Gastrocnemius medialis (tissue), 4 donors: ENCODE data around the gene RPS2. TPM values are rescaled to one million over a fixed set of nuclear protein-coding genes. Genes with fewer than 3 reads are reported as not detected.
A peak's percentile ranks its signal among the peaks of the same experiment; 100 is the strongest.

ENCODE experiments used
- ATAC-seq, 2 donors: fragments of 150-250 bp; one replicate each; pipeline ENCODE4 v1.9.1; 2016
- DNase-seq, 2 donors: peaks; one replicate each; pipeline ENCODE4 v3.0.0-alpha.2; 2019
- H3K27ac ChIP-seq, 4 donors: fragments of 200-600 bp; sonication (generic); 1 replicate in 1 of 4; 2 replicates in 3 of 4; pipeline ENCODE4 v1.5.1; 2016 to 2018; ENCODE audit warnings: mild to moderate bottlenecking in 2 of 4, moderate library complexity in 1 of 4
- H3K27me3 ChIP-seq, 3 donors: fragments of 200-600 bp; sonication (generic) in 2 of 3; 1 replicate in 1 of 3; 2 replicates in 2 of 3; pipeline versions ENCODE4 v1.5.1 to v1.6.0; 2016 to 2019; ENCODE audit warnings: mild to moderate bottlenecking in 1 of 3, moderate library complexity in 1 of 3
- H3K36me3 ChIP-seq, 2 donors: fragments of 200-600 bp; sonication (generic) in 1 of 2; one replicate each; pipeline ENCODE4 v1.5.1; 2017 to 2018
- H3K4me1 ChIP-seq, 2 donors: fragments of 200-600 bp; sonication (generic) in 1 of 2; one replicate each; pipeline ENCODE4 v1.5.1; 2016 to 2017; ENCODE audit warnings: mild to moderate bottlenecking in 2 of 2
- H3K4me3 ChIP-seq, 4 donors: fragments of 200-600 bp; sonication (generic) in 3 of 4; 1 replicate in 1 of 4; 2 replicates in 3 of 4; pipeline ENCODE4 v1.5.1; 2016 to 2019; ENCODE audit warnings: mild to moderate bottlenecking in 2 of 4
- H3K9me3 ChIP-seq, 3 donors: fragments of 200-600 bp; sonication (generic) in 2 of 3; 1 replicate in 1 of 3; 2 replicates in 2 of 3; pipeline ENCODE4 v1.5.1; 2016 to 2019
- CTCF ChIP-seq, 5 experiments: fragments of 450-650 bp in 3 of 5; fragments of 200-600 bp in 2 of 5; sonication (generic) in 2 of 5; IDR thresholded peaks in 4 of 5; conservative IDR thresholded peaks in 1 of 5; 1 replicate in 4 of 5; 2 replicates in 1 of 5; pipeline ENCODE4 v1.5.1; 2016 to 2019; ENCODE audit warnings: antibody characterized with exemption in 5 of 5, mild to moderate bottlenecking in 3 of 5, moderate library complexity in 3 of 5
- POLR2A ChIP-seq, 2 donors: fragments of 450-650 bp; IDR thresholded peaks; one replicate each; pipeline ENCODE4 v1.6.1; 2017; ENCODE audit warnings: antibody characterized with exemption in 2 of 2, mild to moderate bottlenecking in 2 of 2, moderate library complexity in 2 of 2
- in situ Hi-C, 4 donors: fragments of 200-750 bp; cut with MboI; loops; one replicate each; pipeline versions ENCODE4 v1.15.0 to v1.8.0; 2017; ENCODE audit warnings: low sequenced_read_pairs in 4 of 4
- intact Hi-C: fragments of 100-400 bp; cut with DNase I; formaldehyde crosslinking; loops from one replicate; pipeline ENCODE4 v1.15.1; 2023; ENCODE audit warnings: low total_unique reads
- total RNA-seq, 4 donors: library from RNA; depleted of rRNA; stranded (reverse); fragments of >200 nt; gene quantifications; one replicate each; pipeline versions ENCODE4 v1.1.0 to v1.2.3, GENCODE V29; 2016

Gene RPS2
- total RNA-seq, 4 donors from 2014 or later = 1,162 to 1,876 (median 1,684) TPM

GRCh38 chr16:2003231-2003826 is 38.7 kb upstream of the RPS2 start:
- intact Hi-C loops = loop anchor here (10.0 kb wide), 1 partner anchor 531 kb away; the partner anchor contains the start of genes CEMP1 and PDPK1
- DNase-seq (no peak), ATAC-seq (no peak)
- Histone ChIP-seq H3K36me3 (peaks cover 0 to 47% of the 10 kb centered on the region in 2 donors), H3K27me3 (no peaks in the 10 kb centered on the region), H3K9me3 (no peaks in the 10 kb centered on the region), H3K27ac (peak overlapping the region in 3 of 4 donors; percentile 65 to 79 (median 78)), H3K4me3 (no peak overlapping the region), H3K4me1 (peaks cover 38 to 51% of the 10 kb centered on the region in 2 donors)
- TF ChIP-seq CTCF (IDR thresholded peaks at IDR 0.05 in 4 of 5, conservative IDR thresholded peaks at IDR 0.05 in 1 of 5) = no peak
- no peak for TF ChIP-seq POLR2A (IDR thresholded peaks at IDR 0.05)
- in situ Hi-C loops = no loop called here

DNA sequence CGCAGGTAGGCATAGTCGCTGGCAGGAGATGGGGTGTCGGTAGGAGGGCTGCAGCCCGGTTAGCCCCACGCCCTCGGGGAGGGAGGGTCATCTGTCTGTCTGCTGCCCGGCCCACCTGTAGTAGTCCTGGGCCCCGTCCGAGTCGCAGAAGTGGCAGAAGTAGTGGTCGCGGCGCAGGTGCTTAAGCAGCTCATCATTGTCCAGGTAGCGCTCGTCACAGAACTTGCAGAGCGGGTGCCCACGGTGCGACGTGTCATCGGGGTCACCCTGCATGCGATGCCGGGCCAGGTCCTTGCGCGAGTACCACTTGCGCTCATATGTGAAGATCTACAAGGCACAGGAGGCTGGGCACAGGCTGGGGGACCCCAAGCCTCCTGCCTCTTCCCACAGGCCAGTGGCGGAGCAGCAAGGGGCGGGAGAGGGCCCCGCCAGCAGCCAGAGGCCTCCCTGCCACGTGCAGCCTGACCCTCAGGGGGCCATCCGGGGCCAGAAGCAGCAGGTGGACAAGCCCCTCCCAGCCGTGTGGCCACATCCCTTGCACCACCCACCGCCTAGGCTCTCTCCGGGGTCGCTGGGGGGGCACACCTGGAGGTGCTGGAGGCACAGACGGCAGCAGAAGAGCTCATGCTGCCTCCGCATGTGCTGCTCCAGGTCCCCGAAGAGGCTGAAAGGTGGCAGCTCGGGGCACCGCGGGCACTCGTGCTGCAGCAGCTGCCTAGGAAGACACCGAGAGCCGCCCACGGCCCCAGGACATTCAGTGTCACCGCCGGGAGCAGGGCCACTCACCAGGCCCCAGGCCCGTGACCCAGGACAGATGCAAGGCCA is 38.0 kb upstream of the RPS2 start:
- Histone ChIP-seq H3K4me1 (peaks cover 30 to 44% of the 10 kb centered on the region in 2 donors), H3K27ac (no peak overlapping the region), H3K27me3 (no peaks in the 10 kb centered on the region), H3K36me3 (peaks cover 0 to 54% of the 10 kb centered on the region in 2 donors), H3K9me3 (no peaks in the 10 kb centered on the region), H3K4me3 (no peak overlapping the region)
- ATAC-seq (no peak), DNase-seq (no peak)
- in situ Hi-C loops (no loop called here), intact Hi-C loops (loop anchor here (10.0 kb wide), 1 partner anchor 532 kb away; the partner anchor contains the start of genes CEMP1 and PDPK1)
- no peak for TF ChIP-seq POLR2A (IDR thresholded peaks at IDR 0.05)
- no peak for TF ChIP-seq CTCF (IDR thresholded peaks at IDR 0.05 in 4 of 5, conservative IDR thresholded peaks at IDR 0.05 in 1 of 5)

DNA sequence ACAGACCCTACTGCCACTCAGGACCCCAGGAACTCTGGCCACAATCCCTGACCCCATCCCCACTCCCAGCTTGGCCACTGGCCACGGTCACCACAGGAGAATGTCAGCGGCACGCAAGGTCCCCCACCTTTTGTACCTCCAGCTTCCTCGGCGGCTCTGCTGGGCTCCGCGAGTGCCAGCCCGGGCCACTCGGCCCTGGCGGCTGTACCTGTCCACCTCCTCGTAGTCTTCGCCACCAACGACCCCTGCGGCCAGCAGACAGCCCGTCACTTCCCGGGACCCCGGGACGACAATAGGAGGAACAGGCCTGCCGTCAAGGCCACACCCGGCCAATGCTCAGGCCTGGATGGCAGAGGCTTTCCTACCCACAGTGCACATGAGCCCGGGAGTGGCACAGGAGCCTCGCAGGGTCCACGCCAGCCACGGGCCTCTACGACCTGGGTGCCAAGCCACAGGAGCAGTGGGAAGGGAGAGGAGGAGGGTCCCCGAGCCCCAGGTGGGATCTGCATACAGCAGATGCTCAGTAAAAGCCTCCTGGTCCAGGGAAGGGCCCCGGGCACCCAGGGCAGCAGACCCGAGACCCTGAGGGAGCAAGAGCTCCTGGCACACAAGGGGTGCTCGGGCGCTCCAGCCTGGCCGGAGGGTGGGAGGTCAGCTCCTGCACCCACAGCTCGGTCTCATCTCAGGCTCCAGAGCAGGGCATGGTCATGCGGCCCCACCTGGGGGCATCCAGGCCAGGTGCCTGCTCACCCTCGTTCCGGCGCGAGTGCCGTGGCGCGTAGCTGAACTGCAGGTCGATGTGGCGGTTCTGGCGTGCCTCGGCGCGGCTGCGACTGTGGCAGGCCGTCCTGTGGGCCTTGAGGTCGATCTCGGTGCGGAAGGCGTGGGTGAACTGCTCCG is 37.1 kb upstream of the RPS2 start:
- Histone ChIP-seq H3K4me1 (peaks cover 26 to 35% of the 10 kb centered on the region in 2 donors), H3K9me3 (no peaks in the 10 kb centered on the region), H3K27ac (no peak overlapping the region), H3K4me3 (no peak overlapping the region), H3K36me3 (peaks cover 0 to 54% of the 10 kb centered on the region in 2 donors), H3K27me3 (no peaks in the 10 kb centered on the region)
- ATAC-seq (no peak), DNase-seq (no peak)
- no peak for TF ChIP-seq CTCF (IDR thresholded peaks at IDR 0.05 in 4 of 5, conservative IDR thresholded peaks at IDR 0.05 in 1 of 5)
- no peak for TF ChIP-seq POLR2A (IDR thresholded peaks at IDR 0.05)
- in situ Hi-C loops = no loop called here
- intact Hi-C loops = loop anchor here (10.0 kb wide), 1 partner anchor 533 kb away; the partner anchor contains the start of genes CEMP1 and PDPK1

DNA sequence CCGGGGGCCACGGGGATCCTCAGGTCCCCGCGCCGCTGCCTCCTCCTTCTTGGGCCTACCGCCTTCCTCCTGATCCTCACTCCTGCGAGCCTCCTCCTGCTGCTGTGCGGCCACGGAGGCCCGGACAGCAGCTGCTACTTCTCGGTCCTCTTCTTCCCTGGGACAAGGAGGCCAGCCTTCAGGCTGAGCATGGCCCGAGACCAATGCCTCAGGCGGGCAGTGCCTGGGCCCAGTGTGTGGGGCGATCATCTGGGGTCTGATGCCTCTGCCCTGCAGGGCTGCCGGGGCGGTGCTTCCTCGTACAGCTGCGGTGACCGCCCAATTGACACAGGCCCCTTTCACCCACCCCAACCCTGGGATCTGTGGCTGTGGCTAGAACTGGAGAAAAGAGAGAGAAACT is 36.4 kb upstream of the RPS2 start:
- ATAC-seq = no peak
- Histone ChIP-seq H3K27ac (no peak overlapping the region), H3K36me3 (peaks cover 0 to 54% of the 10 kb centered on the region in 2 donors), H3K9me3 (no peaks in the 10 kb centered on the region), H3K4me1 (peaks cover 26 to 28% of the 10 kb centered on the region in 2 donors), H3K27me3 (no peaks in the 10 kb centered on the region), H3K4me3 (no peak overlapping the region)
- no peak for TF ChIP-seq POLR2A (IDR thresholded peaks at IDR 0.05)
- no peak for TF ChIP-seq CTCF (IDR thresholded peaks at IDR 0.05 in 4 of 5, conservative IDR thresholded peaks at IDR 0.05 in 1 of 5)
- DNase-seq = no peak
- intact Hi-C loops = loop anchor here (10.0 kb wide), 1 partner anchor 534 kb away; the partner anchor contains the start of genes CEMP1 and PDPK1
- in situ Hi-C loops = no loop called here
